Fibroblast of skin of abdomen (primary cell): ENCODE measurements around the gene CTU2.

Experiments used
- DNase-seq: peaks from one replicate; pipeline ENCODE4 v3.0.0-alpha.2; 2013

CTU2 gene

DNA sequence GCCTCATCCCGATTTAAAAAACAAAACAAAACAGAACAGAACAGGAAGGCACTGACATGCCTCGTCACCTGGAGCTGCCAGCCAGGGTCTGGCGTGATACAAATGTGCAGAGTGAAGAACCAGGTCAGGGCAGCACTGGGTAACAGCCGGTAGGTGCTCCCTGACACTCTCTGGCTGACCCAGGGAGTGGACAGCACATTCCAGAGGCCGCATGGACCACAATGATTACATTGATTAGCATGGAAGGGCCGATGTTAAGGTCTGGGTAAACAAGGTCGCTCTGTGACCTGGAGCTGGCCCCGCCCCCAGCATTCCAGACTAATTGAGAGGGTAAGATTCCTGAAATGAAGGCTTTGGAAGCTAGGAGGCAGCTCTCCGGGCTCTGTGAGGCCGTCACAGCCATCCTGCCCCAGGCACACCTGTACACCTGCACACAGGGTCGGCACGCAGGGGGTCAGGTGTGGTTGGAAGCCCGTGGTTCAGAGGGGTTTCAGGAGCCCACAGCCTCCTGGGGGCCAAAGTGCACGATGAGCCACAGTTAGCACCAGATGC lies 57.3 kb downstream of the CTU2 start:
- DNase-seq = no peak

DNA sequence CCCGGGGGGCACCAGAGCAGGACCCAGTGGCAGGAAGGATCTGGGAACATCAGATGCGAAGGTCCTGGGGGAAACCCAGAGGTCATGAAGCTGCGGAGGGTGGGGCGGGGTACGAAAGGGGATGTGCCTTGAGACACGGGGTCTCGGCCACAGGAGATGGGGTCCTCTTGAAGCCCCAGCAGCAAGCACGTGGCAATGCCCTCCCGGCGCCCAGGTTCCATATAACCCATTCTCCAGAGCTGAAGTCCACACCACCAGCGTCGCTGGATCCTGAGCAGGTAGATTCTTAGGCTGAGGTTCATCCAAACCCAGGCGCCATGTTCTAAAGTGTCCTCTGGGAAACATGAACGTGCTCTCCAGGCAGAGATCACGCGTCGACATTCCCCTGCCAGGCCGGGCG lies 57.8 kb downstream of the CTU2 start:
- DNase-seq = no peak

DNA sequence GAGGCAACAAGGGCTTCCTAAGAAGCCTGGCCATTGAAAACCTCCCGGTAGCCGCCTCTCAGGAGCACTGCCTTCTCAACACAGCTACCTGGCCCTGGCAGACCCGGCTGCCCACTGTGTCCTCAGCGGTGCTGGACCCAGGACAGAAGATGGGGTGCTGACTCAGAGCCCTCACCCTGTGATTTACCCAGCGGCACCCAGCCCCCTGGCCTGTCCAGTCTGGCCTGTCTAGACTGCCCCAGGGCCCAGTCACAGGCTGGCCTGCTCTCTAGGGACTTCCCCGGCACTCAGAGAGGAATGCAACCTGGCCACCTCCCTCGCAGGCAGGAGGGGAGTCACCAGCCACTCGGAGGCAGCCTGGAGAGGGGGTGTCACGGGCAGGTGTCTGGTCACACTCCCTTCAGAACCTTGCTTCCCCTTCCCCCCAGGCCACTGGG lies 58.6 kb downstream of the CTU2 start:
- no peak for DNase-seq
